Dendritic cell treated with granulocyte-macrophage colony-stimulating factor and Interleukin-4, amounts not matched to agents 40 ng/mL and 50 ng/mL, for 4 days (primary cell): Measurements from ENCODE around the gene GATAD2A.

Source experiments
- H3K27ac Mint-ChIP-seq: one replicate; pipeline ENCODE4 v1.8.0; 2022; ENCODE audit warnings: mild to moderate bottlenecking, mixed read lengths
- H3K27me3 Mint-ChIP-seq: one replicate; pipeline ENCODE4 v1.8.0; 2022; ENCODE audit warnings: mild to moderate bottlenecking, mixed read lengths
- H3K36me3 Mint-ChIP-seq: one replicate; pipeline ENCODE4 v1.8.0; 2022; ENCODE audit warnings: low read depth, mixed read lengths
- H3K4me1 Mint-ChIP-seq: one replicate; pipeline ENCODE4 v1.8.0; 2022; ENCODE audit warnings: low read depth, mixed read lengths
- H3K4me3 Mint-ChIP-seq: one replicate; pipeline ENCODE4 v1.8.0; 2022; ENCODE audit warnings: mild to moderate bottlenecking, moderate library complexity, mixed read lengths
- H3K9me3 Mint-ChIP-seq: one replicate; pipeline ENCODE4 v1.8.0; 2022; ENCODE audit warnings: mixed read lengths
- intact Hi-C: fragments of 100-400 bp; cut with micrococcal nuclease; formaldehyde crosslinking; loops from one replicate; pipeline ENCODE4 v1.15.0; 2022

Gene GATAD2A

DNA sequence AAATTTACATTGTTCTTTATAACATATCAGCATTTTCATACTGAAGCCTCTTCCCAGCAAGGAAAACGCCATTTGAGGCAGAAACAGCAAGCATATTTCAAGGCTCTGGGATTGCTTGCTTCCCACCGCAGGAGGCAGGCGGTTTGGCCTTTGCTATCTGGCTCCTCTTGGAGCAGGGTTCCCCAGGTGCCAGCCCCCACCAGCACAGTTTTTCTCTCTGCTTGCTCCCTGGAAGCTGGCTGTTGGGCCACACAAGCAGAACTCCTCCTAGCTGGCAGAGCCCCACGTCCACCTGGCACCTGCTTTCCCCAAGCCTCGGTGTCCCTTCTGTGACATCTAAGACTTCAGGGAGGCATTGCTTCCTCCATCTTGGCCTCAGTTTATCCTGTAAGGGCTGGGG, 16.7 kb downstream of the GATAD2A start:
- peaks cover 17% of the 10 kb centered on the region for H3K36me3 Mint-ChIP-seq
- peaks cover 66% of the 10 kb centered on the region for H3K4me1 Mint-ChIP-seq
- no peaks in the 10 kb centered on the region for H3K27me3 Mint-ChIP-seq
- intact Hi-C loops: loop anchor here (5.0 kb wide), 1 partner anchor 35 kb away; no protein-coding TSS in a partner anchor
- H3K27ac Mint-ChIP-seq: no peak overlapping the region
- no peak overlapping the region for H3K4me3 Mint-ChIP-seq
- H3K9me3 Mint-ChIP-seq: no peaks in the 10 kb centered on the region

DNA sequence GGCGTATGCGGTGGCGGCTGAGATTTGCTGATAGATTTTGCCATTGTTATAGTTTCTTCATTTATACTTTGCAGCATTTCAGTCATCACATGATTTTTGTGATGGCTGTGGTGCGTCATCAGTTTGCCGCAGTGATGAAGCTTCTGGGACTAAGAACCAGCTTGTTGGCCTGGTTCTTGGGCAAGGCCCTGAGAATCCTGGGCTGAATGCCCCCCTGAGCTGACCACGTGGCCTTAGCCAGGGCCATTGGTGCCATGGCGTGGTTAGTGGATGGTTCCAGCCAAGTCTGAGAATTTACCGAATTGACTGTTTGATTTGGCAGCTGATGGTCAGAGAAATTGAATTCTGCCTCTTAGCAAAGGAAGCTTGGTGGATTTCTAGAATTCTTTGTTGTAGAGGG, 17.8 kb downstream of the GATAD2A start:
- H3K27me3 Mint-ChIP-seq: no peaks in the 10 kb centered on the region
- no peaks in the 10 kb centered on the region for H3K9me3 Mint-ChIP-seq
- peaks cover 28% of the 10 kb centered on the region for H3K36me3 Mint-ChIP-seq
- H3K4me1 Mint-ChIP-seq: peaks cover 66% of the 10 kb centered on the region
- no peak overlapping the region for H3K4me3 Mint-ChIP-seq
- intact Hi-C loops: loop anchor here (5.0 kb wide), 1 partner anchor 34 kb away; no protein-coding TSS in a partner anchor
- H3K27ac Mint-ChIP-seq: no peak overlapping the region

DNA sequence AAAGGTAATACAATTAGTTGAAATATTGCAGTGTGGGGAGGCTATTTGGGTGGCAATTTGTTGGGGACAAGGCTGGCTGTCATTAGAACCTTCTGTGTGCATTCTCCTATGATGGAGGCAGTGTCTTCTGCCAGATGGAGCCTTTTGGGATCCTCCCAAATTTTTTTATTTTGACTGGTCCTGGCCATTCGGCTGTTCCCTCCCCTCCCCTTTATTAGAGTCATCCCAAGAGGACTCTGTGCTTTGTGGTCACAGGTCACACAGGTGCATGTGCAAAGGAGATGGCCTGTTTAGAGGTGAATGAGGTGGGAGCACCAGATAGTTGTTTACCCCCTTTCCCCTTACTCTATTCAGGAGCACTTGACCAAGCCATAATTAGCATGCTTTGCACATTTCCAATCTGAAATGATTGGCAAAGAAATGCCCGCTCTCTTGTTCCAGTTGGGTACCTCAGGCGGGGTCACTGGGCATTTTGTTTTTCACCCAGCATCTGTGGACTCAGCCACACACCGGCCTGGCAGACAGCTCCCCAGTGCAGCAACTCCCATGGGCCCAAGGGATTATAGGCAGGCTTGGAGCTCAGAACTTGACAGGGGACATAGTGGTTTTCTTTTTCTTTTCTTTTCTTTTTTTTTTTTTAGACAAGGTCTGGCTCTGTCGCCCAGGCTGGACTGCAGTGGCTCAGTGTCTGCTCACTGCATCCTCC, 19.8 kb downstream of the GATAD2A start:
- intact Hi-C loops: no loop called here
- H3K36me3 Mint-ChIP-seq: peaks cover 44% of the 10 kb centered on the region
- peaks cover 76% of the 10 kb centered on the region for H3K4me1 Mint-ChIP-seq
- no peaks in the 10 kb centered on the region for H3K9me3 Mint-ChIP-seq
- no peak overlapping the region for H3K4me3 Mint-ChIP-seq
- no peak overlapping the region for H3K27ac Mint-ChIP-seq
- H3K27me3 Mint-ChIP-seq: no peaks in the 10 kb centered on the region

DNA sequence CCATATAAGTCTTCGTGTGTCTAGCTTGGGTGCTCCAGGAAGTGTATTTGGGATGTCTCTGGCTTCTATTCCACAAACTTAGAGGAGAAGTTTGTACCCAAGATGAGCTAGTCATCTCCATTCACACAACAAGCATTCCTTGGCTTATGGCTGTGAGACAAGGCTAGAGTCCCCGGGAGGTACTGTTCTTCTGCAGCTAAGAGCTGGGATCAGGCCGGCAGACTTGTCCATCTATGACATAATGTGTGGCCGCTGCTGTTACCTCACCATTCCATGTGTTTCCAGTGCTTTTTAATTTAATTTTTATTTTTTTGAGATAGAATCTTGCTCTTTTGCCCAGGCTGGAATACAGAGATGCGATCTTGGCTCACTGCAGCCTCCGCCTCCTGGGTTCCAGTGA, 20.7 kb downstream of the GATAD2A start:
- Mint-ChIP-seq H3K4me1 (peaks cover 75% of the 10 kb centered on the region), H3K4me3 (no peak overlapping the region), H3K36me3 (peaks cover 45% of the 10 kb centered on the region), H3K27ac (no peak overlapping the region), H3K27me3 (no peaks in the 10 kb centered on the region), H3K9me3 (no peaks in the 10 kb centered on the region)
- intact Hi-C loops: no loop called here

DNA sequence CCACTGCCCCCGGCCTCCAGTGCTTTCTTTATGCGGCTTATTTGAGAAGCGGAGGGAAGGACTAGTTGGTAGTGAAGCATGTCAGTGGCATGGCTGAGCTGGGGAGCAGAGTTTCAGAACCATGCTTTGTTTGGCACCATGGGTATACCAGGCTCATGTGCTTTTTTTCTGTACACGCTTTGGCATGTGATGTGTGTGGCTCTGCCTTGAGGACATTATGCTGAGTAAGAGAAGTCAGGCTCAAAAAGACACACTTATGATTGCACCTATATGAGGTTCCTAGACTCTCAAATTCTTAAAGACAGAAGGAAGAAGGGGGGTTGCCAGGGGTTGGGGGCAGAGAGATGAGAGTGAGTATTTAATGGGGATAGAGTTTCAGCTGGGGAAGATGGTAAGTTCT, 21.3 kb downstream of the GATAD2A start:
- Mint-ChIP-seq H3K27ac (peak overlapping the region; percentile 92), H3K27me3 (no peaks in the 10 kb centered on the region)
- intact Hi-C loops: no loop called here

DNA sequence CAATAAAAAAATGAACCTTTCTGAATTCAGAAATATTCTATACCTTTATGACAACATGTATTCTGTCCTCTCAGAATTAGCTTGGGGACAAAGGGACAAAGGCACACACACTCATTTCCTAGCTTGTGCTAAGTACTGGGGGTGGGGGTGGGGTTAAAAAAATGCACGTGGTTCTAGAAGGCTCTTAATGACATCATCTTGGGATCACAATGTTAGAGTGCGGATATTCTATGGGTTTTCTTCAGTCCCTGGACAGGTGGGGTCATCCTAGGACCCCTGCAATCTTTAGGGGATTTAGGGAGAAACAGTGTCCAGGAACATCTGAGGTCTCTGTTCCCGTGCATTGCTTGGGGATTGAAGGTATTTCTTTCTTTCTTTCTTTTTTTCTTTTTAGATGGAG, 21.8 kb downstream of the GATAD2A start:
- intact Hi-C loops: no loop called here
- H3K4me3 Mint-ChIP-seq: no peak overlapping the region
- peak overlapping the region; percentile 92 for H3K27ac Mint-ChIP-seq
- H3K36me3 Mint-ChIP-seq: peaks cover 51% of the 10 kb centered on the region
- peaks cover 72% of the 10 kb centered on the region for H3K4me1 Mint-ChIP-seq
- no peaks in the 10 kb centered on the region for H3K9me3 Mint-ChIP-seq
- H3K27me3 Mint-ChIP-seq: no peaks in the 10 kb centered on the region

More for the DNA sequence above, 21.3 kb downstream of the GATAD2A start:
- Mint-ChIP-seq H3K9me3 (no peaks in the 10 kb centered on the region), H3K4me1 (peaks cover 73% of the 10 kb centered on the region), H3K4me3 (no peak overlapping the region), H3K36me3 (peaks cover 51% of the 10 kb centered on the region)

DNA sequence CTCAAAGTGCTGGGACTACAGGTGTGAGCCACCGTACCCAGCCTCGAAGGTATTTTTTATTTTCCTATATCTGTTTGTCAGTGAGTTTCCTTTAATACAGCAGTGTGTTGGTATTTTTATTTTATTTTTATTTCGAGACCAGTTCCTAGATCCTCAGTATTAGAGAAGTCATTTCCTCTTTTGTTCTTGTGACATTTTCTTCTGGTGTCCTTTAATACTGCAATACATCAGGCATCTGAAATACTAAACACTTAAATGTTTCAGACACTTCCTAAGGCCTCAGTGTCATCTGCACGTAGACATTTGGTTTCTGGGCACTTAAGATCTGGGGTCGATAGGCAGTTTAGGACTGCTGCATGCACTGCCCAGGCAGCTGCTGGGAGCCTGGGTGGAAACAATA, 22.5 kb downstream of the GATAD2A start:
- no peaks in the 10 kb centered on the region for H3K9me3 Mint-ChIP-seq
- H3K36me3 Mint-ChIP-seq: peaks cover 45% of the 10 kb centered on the region
- intact Hi-C loops: no loop called here
- H3K27ac Mint-ChIP-seq: peak overlapping the region; percentile 92
- H3K4me3 Mint-ChIP-seq: no peak overlapping the region
- no peaks in the 10 kb centered on the region for H3K27me3 Mint-ChIP-seq
- peaks cover 73% of the 10 kb centered on the region for H3K4me1 Mint-ChIP-seq

DNA sequence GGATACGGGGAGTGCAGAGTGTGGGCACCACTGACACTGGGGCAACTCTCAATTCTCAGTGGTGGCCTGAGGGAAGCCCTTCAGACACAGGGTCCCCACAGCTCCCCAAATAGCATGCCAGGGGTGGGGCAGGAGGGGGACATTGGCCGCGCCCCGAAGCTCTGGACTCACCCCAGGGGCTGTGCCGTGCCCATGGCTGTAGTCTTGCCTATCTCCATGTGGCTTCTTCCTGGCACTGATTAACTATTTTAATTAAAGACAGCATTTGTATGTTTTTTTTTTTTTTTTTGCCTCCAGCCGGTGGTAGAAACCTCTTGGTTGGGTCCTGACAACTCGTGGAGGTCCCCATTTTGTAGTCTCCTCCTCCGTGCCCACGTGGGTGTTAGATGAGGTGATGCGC, 23.3 kb downstream of the GATAD2A start:
- H3K36me3 Mint-ChIP-seq: peaks cover 44% of the 10 kb centered on the region

DNA sequence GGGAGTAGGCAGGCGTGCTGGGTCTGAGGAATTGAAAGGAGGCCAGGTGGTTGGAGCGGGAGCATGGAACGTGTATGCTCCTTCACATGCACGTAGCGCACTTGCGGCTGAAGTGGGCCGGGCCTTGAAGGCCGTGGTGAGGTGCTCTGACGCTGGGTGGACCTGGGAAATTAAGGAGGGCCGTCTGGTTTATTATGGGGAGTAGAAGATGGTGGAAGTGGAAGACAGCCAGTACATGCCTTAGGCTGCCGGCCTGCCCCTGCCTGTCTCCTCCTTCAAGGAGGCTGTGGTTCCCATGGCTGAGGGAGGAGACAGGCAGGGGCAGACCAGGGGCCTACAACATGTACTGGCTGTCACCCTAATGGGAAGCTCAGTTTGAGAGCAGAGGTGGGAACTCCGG, 23.9 kb downstream of the GATAD2A start:
- Mint-ChIP-seq H3K9me3 (no peaks in the 10 kb centered on the region), H3K36me3 (peaks cover 44% of the 10 kb centered on the region), H3K27me3 (no peaks in the 10 kb centered on the region), H3K4me3 (no peak overlapping the region), H3K4me1 (peaks cover 86% of the 10 kb centered on the region), H3K27ac (peak overlapping the region; percentile 92)
- intact Hi-C loops: no loop called here

More for the DNA sequence above, 23.3 kb downstream of the GATAD2A start:
- no peaks in the 10 kb centered on the region for H3K9me3 Mint-ChIP-seq
- H3K27me3 Mint-ChIP-seq: no peaks in the 10 kb centered on the region
- intact Hi-C loops: no loop called here
- H3K4me3 Mint-ChIP-seq: no peak overlapping the region
- H3K27ac Mint-ChIP-seq: peak overlapping the region; percentile 92
- peaks cover 80% of the 10 kb centered on the region for H3K4me1 Mint-ChIP-seq

DNA sequence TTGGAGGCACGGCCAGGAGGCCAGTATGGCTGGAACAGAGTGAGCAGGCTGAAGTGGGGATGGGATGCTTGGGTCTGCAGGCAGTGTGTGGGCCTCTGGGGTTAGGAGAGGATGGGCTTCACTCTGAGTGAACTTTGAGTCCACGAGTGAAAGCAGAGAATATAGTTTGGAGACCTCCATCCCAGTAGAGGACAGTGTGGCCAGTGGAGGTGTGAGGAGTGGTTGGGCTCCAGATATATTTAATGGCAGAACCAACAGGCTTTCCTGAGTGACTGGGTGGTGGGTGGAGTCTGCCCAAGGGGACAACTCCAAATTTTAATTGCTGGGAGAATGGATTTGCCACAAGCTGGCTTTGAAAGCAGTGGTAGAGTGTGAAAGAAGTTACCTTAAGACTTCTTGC, 27.3 kb downstream of the GATAD2A start:
- Mint-ChIP-seq H3K27ac (peak overlapping the region; percentile 13), H3K27me3 (no peaks in the 10 kb centered on the region), H3K4me3 (no peak overlapping the region), H3K4me1 (peaks cover 73% of the 10 kb centered on the region), H3K9me3 (no peaks in the 10 kb centered on the region), H3K36me3 (peaks cover 63% of the 10 kb centered on the region)
- intact Hi-C loops: no loop called here

DNA sequence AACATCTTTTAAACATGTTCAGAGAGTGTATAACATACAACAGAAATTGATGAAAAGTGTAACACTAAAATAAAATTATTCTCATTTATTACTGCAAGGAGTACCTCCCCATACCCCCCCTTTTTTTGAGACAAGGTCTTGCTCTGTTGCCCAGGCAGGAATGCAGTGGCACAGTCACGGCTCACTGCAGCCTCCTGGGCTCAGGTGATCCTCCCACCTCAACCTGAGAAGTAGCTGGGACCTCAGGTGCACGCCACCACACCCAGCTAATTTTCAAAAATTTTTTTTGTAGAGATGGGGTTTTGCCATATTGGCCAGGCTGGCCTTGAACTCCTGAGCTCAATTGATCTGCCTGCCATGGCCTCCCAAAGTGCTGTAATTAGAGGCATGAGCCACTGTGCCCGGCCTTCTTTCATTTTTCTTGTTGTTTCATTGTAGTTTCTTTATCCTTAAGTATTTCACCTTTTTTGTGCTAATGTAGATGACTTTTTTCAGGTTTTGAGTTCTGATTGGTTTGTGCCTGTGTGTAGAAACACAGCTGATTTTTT, 28.3 kb downstream of the GATAD2A start:
- Mint-ChIP-seq H3K27me3 (no peaks in the 10 kb centered on the region), H3K36me3 (peaks cover 57% of the 10 kb centered on the region), H3K9me3 (no peaks in the 10 kb centered on the region), H3K4me1 (peaks cover 70% of the 10 kb centered on the region), H3K4me3 (no peak overlapping the region), H3K27ac (peak overlapping the region; percentile 36)
- intact Hi-C loops: no loop called here

DNA sequence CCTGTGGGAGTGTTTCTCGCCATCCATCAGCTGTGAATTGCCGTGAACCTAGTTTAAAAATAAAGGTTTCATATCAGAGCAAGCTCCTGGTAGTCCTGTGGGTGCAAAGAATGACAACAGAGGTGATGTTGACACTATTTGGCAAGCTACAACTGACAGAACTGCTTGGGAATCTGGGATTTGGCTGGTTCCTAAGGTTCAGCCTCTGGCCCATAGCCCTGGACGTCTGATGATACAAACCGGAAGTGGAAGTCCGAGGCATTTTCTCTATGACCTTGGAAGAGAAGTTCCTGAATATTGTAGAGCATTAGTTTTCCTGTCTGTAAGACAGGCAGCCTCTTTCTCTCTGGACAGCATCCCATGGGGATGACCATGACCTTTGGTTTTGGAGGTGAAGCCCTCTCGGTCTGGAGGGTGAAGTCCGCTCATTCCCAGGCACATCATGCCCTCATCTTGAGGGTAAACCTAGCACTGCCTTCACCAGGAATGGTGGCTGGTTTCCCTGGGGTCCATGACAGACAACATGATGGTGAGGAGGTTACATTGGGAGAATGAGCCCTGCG, 29.1 kb downstream of the GATAD2A start:
- Mint-ChIP-seq H3K27me3 (no peaks in the 10 kb centered on the region), H3K4me3 (no peak overlapping the region), H3K36me3 (peaks cover 49% of the 10 kb centered on the region), H3K9me3 (no peaks in the 10 kb centered on the region), H3K4me1 (peaks cover 65% of the 10 kb centered on the region), H3K27ac (peak overlapping the region; percentile 17)
- intact Hi-C loops: no loop called here

DNA sequence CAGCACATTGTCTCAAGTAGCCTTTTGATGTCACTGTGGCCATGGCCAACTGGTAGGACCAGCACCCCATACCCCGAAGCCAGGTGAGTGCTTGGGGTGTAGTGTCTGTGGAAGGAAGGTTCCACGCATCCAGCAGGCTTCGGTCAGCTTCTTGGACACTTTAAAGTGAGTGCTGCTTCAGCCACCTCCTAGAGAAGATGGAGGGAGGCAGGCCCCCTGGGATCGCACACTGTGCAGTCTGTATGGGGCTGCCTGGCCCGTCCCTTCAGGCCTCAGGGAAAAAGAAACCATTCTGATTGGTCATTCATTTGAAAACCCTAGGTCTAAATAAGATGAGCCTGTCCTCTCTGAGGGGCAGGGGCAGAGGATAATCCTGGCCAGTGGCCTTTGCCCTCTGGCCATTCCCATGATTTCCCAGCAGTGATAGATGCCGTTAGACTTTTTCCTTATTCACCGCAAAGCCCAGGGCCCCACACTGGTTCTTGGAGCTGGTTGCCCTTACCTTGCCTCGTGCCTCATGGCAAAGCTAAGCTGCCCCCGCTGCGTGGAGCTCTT, 30.7 kb downstream of the GATAD2A start:
- peaks cover 52% of the 10 kb centered on the region for H3K36me3 Mint-ChIP-seq
- peaks cover 63% of the 10 kb centered on the region for H3K4me1 Mint-ChIP-seq
- H3K9me3 Mint-ChIP-seq: no peaks in the 10 kb centered on the region
- no peak overlapping the region for H3K27ac Mint-ChIP-seq
- no peaks in the 10 kb centered on the region for H3K27me3 Mint-ChIP-seq
- intact Hi-C loops: no loop called here
- H3K4me3 Mint-ChIP-seq: no peak overlapping the region

DNA sequence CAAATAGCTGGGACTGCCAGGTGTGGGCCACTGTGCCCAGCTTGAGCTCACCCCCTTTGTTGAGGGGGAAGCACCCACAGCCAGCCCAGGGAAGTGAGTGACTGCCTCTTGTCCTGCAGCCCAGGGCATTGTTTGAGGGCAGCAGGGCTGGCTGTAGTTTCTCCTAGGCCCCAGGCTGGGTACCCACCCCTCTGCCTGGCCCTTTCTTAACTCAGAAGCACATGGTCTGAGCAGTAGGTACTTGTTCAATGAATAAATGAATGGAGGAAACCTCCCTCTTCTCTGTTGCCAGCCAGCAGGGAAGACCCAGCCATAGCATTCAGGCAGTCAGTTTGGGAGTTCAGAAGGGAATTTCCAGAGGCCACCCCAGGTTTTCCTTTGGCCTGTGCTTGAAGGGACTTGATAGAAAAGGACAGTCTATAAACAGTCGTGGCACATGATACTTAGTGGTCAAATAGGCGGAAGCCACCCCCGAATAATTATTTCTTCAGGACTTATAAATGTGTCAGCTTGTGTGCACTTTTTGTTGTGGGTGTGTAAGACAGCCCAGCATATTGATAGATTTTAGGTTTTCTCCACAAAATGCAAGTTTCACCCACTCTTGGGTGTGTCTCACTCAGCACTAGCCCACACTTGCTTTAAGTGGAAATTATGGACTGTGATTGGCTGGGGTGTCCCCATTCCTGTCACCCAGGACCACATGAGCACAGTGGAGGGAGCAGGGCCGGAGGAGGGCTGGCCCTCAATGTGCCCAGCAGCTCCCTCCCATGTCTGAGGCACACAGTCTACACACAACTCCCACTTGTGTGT, 33.1 kb downstream of the GATAD2A start:
- intact Hi-C loops: no loop called here
- H3K27ac Mint-ChIP-seq: no peak overlapping the region
- no peaks in the 10 kb centered on the region for H3K27me3 Mint-ChIP-seq
- H3K9me3 Mint-ChIP-seq: no peaks in the 10 kb centered on the region
- H3K4me1 Mint-ChIP-seq: peaks cover 60% of the 10 kb centered on the region
- no peak overlapping the region for H3K4me3 Mint-ChIP-seq
- peaks cover 61% of the 10 kb centered on the region for H3K36me3 Mint-ChIP-seq
